ENCODE data around the gene LIPE.

LIPE gene

GRCh38 chr19:42353341-42354015 is 73.7 kb downstream of the LIPE start:
- no peak for DNase-seq (ENCODE audit: low read depth)

DNA sequence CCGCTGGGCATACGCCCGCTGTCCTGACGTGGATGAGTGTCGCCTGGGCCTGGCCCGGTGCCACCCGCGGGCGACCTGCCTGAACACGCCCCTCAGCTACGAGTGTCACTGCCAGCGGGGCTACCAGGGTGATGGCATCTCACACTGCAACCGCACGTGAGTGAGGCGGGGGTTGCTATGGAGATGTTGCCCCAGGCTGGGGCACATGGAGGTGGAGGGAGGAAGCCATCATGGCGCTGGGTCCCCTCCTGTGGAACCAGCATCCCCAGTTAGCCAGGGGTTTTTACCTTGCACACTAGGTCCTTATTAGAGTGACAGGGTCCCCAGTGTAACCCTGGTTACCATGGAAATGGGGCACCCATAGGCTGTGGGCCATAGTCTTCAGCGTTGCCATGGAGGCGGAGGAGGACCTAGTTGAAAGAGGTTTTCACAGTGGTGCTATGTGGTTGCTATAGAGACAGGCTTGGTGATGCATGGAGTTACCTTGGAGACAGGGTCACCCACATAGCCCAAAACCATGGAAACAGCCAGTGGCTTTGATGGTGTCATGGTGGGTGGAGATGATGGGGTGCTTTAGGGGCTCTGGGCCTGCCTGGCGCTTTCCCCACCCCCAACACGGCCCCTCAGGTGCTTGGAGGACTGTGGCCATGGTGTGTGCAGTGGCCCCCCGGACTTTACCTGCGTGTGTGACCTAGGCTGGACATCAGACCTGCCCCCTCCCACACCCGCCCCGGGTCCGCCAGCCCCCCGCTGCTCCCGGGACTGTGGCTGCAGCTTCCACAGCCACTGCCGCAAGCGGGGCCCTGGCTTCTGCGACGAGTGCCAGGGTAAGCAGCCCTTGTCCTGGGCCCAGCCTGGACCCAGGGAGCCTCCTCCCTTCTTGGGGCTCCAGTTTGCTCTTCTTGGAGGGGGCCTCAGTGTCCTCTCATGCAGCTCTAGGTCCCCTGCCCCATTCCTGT is 74.6 kb downstream of the LIPE start:
- no peak for DNase-seq (ENCODE audit: low read depth)
